Suppressor macrophage (primary cell): ENCODE results near the gene CSPG4.
"Not testable (repeated sequence)": the region's sequence is repeated elsewhere in the genome, so short reads cannot be mapped to it uniquely, and the experiment has no call there.

ENCODE experiments used
- DNase-seq, 4 experiments: peaks; one replicate each; pipeline ENCODE4 v3.0.0-alpha.2; 2020 to 2022

Gene CSPG4

DNA sequence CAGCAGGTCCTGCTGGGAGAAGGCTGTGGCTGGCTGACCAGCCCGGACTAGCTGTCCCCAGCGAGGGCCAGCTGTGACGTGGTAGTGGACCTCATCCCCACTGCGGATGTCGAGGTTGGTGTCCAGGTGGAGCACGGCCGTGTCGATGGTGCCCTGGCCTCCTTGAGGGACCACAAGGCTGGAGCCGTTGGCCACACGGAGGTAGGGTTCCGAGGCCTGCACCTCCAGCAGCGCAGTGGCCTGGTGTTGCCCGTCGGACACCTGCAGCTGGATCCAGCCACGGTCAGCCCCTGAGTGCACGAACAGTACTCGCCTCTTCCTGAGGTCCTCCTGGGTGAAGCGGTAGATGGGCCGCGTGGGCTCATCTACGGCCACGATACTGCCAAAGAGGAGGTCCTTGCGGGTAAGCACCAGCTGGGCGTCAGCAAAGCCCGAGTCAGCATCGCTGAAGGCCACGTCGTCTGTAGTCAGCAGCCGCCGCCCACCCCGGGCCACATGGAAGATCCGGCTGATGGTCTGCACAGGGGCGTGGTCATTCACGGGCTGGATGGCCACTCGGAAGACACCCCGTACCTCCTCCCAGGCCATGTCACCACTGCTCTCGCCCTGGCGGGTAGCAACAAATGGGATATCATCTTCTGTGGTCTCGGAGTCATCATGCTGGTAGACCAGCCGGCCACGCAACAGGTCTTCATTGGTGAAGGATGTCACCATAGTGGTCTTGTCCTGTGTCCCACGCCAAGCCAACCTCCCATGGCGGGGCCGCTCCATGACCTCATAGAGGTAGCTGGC is 25.0 kb downstream of the CSPG4 start:
- no peak for DNase-seq

DNA sequence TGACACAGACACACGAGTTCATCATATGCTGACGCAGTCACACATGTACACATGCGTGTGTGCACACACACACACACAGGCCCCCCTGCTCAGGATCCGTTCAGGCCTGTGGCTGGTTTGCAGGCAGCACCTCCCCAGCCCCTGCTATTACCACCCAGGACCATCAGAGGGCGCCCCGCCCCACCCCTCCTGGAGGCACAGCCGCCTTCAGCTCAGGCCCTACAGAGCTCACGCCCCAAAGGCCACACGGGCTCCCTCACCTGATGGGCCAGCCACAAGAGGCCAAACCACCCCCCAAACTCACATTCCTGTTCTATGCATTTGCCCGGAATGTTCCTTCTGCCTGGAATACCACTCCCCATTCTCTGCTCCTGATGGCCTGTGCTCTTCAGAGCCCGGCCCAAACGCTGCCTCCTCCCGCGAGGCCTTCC is 26.4 kb downstream of the CSPG4 start:
- DNase-seq = peak; percentile 74 to 87 (median 86)

- no peak for DNase-seq
Measured at GRCh38 chr15:75685195-75685594, 27.5 kb downstream of the CSPG4 start.

DNA sequence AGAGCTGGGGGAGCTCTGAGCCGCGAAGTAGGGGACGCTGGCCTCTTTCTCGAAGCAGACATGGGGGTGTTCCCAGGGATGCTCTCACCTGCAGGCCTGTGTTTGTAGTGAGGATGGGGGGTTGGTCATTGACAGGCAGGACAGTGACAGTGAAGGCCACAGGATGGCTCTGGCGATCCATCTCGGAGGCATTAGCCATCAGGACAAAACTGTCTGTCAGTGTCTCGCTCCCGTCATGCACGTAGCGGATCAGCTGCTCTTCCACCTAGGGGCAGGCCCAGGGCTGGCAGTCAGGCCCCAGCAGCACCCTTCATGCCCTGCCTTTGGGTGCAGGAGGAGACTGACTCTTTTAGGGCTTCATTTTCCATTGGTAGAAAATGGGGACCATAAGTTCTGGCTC is 28.0 kb downstream of the CSPG4 start:
- no peak for DNase-seq

GRCh38 chr15:75683646-75684312 is 28.9 kb downstream of the CSPG4 start:
- DNase-seq = peak; percentile 71 to 80 (median 75)

DNA sequence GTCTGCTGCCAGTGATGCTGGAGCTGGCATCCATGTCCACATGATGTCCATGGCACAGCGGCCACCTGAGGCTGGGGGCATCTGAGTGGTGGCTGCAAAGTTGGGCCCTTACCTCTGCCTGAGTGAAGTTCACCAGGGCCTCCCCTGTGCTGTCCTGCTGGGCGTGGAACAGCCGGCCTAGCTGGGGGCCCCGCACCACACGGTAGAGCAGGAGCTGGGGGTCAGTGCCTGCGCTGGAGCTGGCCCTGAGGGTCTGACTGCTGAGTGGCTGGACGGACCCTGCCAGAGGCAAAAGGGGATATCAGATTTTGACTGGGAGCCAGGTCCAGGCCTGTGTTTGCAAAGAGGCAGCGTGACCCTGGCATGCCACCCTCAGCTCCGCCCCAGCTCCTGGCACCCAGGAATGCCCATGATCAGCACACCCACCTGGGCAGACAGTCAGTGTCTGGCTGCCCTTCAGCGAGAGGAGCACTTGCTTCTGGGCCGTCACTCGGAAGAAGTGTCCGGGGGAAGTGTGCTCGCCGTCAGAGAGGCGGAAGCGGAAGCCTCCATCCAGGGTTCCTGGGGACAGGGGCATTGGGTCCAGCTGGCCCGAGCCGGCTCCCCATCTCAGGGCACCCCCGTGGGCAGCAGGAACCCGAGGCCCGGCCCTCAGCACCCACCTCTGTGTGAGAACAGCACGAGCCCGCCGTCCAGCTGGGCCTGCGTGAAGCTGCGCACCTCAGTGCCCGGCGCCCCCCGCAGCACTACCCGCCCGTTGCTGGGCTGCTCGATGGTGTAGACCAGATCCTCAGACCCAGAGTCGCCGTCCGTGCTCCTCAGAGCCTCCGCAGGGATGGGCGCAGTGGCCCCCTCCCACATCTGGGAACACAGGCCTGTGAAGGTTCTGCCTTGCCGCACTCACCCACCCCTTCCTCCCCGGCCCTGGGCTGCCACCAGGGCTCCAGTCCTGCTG is 30.2 kb downstream of the CSPG4 start:
- DNase-seq = no peak

- no peak for DNase-seq
Measured at GRCh38 chr15:75680007-75680789, 32.5 kb downstream of the CSPG4 start.

DNA sequence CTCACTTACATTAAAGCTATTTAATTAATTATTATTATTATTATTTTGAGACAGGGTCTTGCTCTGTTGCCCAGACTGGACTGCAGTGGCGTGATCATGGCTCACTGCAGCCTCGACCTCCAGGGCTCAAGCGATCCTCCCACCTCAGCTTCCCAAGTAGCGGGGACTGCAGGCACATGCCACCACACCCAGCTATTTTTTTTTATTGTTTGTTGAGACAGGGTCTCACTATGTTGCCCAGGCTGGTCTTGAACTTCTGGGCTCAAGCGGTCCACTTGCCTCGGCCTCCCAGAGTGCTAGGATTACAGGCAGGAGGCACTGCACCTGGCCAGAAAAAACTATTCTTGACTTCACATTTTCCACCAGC is 34.3 kb downstream of the CSPG4 start:
- not testable (repeated sequence) for DNase-seq

GRCh38 chr15:75677465-75678323 is 35.0 kb downstream of the CSPG4 start:
- DNase-seq = no peak

GRCh38 chr15:75676688-75677464 is 35.8 kb downstream of the CSPG4 start:
- no peak for DNase-seq

GRCh38 chr15:75675579-75676404 is 36.9 kb downstream of the CSPG4 start:
- no peak for DNase-seq

DNA sequence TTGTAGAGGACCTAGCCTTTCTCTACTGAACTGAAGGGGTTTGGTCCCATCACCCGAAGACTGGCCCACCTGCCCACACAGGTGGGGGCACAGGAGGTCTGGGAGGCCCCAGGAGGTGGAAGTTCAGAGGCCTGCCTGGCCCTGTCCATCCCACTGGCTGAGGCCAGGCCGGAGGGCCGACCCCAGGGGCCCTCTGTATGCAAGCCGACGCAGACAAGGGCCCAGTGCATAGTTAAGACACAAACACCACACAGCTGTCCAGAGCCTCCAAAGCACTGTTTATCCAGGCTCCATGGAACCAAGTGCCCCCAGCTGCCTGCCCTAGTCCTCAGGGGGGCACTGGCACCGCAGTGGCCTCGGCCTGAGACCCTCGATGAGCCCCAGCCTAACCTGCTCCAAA is 38.3 kb downstream of the CSPG4 start:
- DNase-seq = no peak

DNA sequence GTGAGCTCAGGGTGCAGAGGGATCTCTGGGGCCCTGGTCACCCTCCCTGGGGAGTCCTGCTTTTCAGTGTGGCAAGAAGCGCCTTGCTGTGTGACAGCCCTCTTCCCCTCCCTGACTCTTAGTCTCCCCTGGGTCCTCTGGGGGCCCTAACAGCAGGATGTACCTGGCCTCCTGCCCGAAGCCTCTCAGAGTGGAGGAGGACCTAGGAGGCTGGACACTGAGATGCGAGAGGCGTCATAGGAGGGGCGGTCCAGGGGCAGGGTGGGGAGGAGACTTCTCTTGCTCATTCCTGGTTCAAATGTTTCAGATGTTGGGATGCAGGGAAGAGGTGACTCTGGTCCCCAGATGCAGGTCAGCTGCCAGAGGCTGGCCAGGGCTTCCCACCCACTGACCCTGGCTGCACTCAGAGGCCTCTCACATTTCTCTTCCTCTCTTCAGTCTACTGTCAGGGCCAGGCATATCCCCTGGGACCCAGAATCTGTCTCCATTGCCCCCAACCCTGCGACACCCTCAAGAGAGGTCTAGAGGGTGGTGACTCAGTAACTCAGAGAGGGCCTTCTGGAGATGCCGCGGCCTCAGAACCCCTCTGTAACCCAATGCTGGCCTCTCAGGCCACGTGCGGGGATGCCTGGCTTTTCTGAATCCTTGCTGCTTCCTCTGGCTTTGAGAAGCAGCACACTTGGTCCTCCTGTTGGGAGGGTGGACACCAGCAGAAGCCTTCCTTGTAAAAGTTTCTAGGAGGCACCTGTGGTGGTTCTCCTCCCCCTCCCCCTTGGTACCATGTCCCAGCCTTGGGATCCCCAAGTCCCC is 39.0 kb downstream of the CSPG4 start:
- DNase-seq = no peak

DNA sequence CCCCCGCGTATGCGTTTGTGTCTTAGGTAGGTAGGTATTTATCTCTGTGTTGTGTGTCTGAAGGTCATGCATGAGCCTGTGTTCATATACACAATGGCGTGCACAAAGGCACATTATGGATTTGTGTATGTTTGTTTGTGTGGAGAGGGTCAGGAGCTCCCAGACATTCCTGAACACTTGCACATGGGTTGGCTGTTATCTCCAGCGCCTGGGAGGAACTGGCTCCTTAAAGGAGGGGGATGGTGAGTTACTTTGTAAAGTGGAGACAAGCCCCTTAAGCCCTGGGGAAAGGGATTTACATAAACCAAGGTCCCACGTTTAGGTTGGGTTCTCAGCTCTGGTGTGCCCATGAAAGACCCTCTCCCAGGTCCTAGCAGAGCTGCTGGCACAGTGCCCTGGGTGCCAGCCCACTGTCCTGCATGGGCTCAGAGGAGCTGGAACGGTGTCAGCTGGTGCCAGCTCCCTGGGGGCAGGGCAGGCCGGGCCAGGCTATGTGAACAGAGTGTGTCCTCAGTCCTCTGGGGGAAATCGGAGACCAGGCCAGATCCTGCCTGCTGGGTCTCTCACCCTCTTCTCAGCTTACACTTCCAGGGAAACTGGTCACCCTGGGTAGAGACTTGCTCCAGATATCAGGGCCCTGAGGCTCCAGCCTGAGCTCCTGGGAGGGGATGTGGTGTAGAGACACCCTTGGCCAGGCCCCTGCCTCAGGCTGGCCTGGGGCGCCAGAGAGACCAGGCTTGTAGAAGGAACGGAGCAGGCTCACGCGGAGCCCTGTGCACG is 39.8 kb downstream of the CSPG4 start:
- no peak for DNase-seq

GRCh38 chr15:75671730-75672602 is 40.7 kb downstream of the CSPG4 start:
- DNase-seq = peak in 3 of 4 experiments; percentile 17 to 28 (median 21)

- no peak for DNase-seq
Measured at GRCh38 chr15:75669879-75670212, 42.8 kb downstream of the CSPG4 start.
